Uterus (tissue), 2 donors: ENCODE measurements around the gene SEPTIN6.

Experiments used
- POLR2A ChIP-seq, 2 donors: fragments of 450-650 bp; IDR thresholded peaks; one replicate each; pipeline ENCODE4 v1.6.1; 2016; ENCODE audit warnings: antibody characterized with exemption in 2 of 2, mild to moderate bottlenecking in 1 of 2, moderate library complexity in 1 of 2
- TF ChIP-seq, protein P1 (sequence below), 4 experiments: fragments of 200-600 bp in 2 of 4; fragments of 450-650 bp in 2 of 4; sonication (generic) in 2 of 4; IDR thresholded peaks; one replicate each; pipeline ENCODE4 v1.5.1; 2016 to 2019; ENCODE audit warnings: antibody characterized with exemption in 4 of 4, mild to moderate bottlenecking in 2 of 4, moderate library complexity in 1 of 4

DNA sequence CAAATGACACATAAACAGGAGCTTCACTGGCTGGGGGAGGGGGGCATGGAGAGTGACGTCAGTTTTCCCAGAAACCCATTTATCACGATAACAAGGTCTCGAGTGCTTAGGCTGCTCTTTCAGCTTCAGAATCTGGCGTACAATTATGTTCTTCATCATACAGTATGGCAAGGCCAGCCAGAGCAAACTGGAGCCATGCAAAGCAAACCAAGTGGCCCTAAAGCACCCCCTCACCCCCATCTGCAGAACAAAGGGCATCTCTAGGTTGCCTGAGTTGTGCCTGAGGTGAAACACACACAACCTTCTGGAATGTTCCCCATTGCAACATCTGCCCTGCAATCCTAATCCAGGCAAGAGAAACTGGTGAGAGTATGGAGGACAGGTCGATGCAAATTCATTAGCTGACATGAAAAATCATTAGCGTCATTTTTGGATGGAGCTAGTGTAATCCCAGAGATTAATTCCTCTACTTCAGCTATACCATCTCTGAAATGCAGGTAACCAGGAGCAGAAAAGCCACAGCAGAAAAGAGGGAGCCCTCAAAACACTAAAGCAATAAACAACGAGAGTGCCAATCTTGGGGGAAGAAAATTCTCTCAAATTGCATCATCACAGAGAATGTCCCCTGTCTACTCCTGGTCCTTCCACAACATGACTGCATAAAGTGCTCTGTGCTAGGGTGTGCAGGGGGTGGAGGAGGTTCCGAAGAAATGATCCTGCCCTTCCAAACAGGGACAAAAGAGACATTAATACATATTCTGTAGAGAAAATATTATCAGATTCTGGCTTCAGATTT lies 1.8 kb downstream of the SEPTIN6 start:
- TF ChIP-seq, protein P1, sequence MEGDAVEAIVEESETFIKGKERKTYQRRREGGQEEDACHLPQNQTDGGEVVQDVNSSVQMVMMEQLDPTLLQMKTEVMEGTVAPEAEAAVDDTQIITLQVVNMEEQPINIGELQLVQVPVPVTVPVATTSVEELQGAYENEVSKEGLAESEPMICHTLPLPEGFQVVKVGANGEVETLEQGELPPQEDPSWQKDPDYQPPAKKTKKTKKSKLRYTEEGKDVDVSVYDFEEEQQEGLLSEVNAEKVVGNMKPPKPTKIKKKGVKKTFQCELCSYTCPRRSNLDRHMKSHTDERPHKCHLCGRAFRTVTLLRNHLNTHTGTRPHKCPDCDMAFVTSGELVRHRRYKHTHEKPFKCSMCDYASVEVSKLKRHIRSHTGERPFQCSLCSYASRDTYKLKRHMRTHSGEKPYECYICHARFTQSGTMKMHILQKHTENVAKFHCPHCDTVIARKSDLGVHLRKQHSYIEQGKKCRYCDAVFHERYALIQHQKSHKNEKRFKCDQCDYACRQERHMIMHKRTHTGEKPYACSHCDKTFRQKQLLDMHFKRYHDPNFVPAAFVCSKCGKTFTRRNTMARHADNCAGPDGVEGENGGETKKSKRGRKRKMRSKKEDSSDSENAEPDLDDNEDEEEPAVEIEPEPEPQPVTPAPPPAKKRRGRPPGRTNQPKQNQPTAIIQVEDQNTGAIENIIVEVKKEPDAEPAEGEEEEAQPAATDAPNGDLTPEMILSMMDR (IDR thresholded peaks at IDR 0.05), result no peak
- TF ChIP-seq POLR2A (IDR thresholded peaks at IDR 0.05), result no peak
